ENCODE measurements around the gene RPL22. TPM values are rescaled to one million over a fixed set of nuclear protein-coding genes. Genes with fewer than 3 reads are reported as not detected.

RPL22 gene
- total and polyA plus RNA-seq, 8 donors: 186 to 378 (median 234) TPM

GRCh38 chr1:6183520-6183989, 15.8 kb downstream of the RPL22 start:
- FAIRE-seq (no peak), ATAC-seq (peak in 1 of 4 donors; percentile 7), DNase-seq (peak in 1 of 6 donors; percentile 49)
- intact Hi-C loops (cut with DNase I): no loop called here
- H3K9me3 ChIP-seq: no peaks in the 10 kb centered on the region
- no peak overlapping the region for H3K4me3 ChIP-seq
- no peak overlapping the region for H3K27ac ChIP-seq
- 55% methylated on average over 6 of the region's 6 CpGs for WGBS, 2 donors
- H3K27me3 ChIP-seq: peaks cover 0 to 6% (median 2%) of the 10 kb centered on the region in 4 donors
- H3K4me1 ChIP-seq: peaks cover 0 to 2% (median 0%) of the 10 kb centered on the region in 3 donors
- H3K36me3 ChIP-seq: peaks cover 0 to 6% (median 0%) of the 10 kb centered on the region in 3 donors
- no peak for TF ChIP-seq CTCF (IDR thresholded peaks at IDR 0.05)

GRCh38 chr1:6181347-6181770, 18.0 kb downstream of the RPL22 start:
- no peaks in the 10 kb centered on the region for H3K9me3 ChIP-seq
- ATAC-seq: peak in 2 of 4 donors; percentile 49 to 52
- peaks cover 0 to 8% (median 3%) of the 10 kb centered on the region in 4 donors for H3K27me3 ChIP-seq
- intact Hi-C loops (cut with DNase I): no loop called here
- 11 to 12% methylated on average over 10 of the region's 10 CpGs for WGBS, 2 donors
- DNase-seq: no peak
- H3K4me3 ChIP-seq: no peak overlapping the region
- TF ChIP-seq CTCF (IDR thresholded peaks at IDR 0.05): no peak
- peaks cover 0 to 2% (median 0%) of the 10 kb centered on the region in 3 donors for H3K4me1 ChIP-seq
- no peaks in the 10 kb centered on the region for H3K36me3 ChIP-seq
- no peak overlapping the region for H3K27ac ChIP-seq
- FAIRE-seq: no peak

- no peak for TF ChIP-seq CTCF (IDR thresholded peaks at IDR 0.05)
- FAIRE-seq (no peak), ATAC-seq (no peak), DNase-seq (peak in 1 of 6 donors; percentile 67)
- Histone ChIP-seq H3K4me1 (peaks cover 0 to 2% (median 0%) of the 10 kb centered on the region in 3 donors), H3K27me3 (peaks cover 0 to 8% (median 3%) of the 10 kb centered on the region in 4 donors), H3K36me3 (no peaks in the 10 kb centered on the region), H3K9me3 (no peaks in the 10 kb centered on the region), H3K27ac (no peak overlapping the region), H3K4me3 (no peak overlapping the region)
- intact Hi-C loops (cut with DNase I): no loop called here
- 5 to 6% methylated on average over 33 to 36 of the region's 36 CpGs for WGBS, 2 donors
These were observed 18.6 kb downstream of the RPL22 start for GRCh38 chr1:6180707-6181311.

- intact Hi-C loops (cut with DNase I): no loop called here
- FAIRE-seq (no peak), ATAC-seq (peak in 1 of 4 donors; percentile 22), DNase-seq (no peak)
- TF ChIP-seq CTCF (IDR thresholded peaks at IDR 0.05): no peak
- Histone ChIP-seq H3K4me1 (peaks cover 0 to 2% (median 0%) of the 10 kb centered on the region in 3 donors), H3K4me3 (no peak within 1 kb of the TSS), H3K27ac (no peak within 1 kb of the TSS), H3K36me3 (no peaks in the 10 kb centered on the region), H3K27me3 (peaks cover 0 to 8% (median 3%) of the 10 kb centered on the region in 4 donors), H3K9me3 (no peaks in the 10 kb centered on the region)
- 3 to 4% methylated on average over 23 to 57 of the region's 57 CpGs for WGBS, 2 donors
These were observed 19.1 kb downstream of the RPL22 start, which contains the start of gene CHD5 for GRCh38 chr1:6180268-6180706. TSS of gene CHD5 (minus strand) at chr1:6180321. CDS start at chr1:6180023, 298 bp downstream.

Data from pancreas (tissue), 10 donors.